Pancreas (tissue), 10 donors: ENCODE measurements around the gene FEM1A. TPM values are rescaled to one million over a fixed set of nuclear protein-coding genes. Genes with fewer than 3 reads are reported as not detected.
"Not testable (repeated sequence)": the region's sequence is repeated elsewhere in the genome, so short reads cannot be mapped to it uniquely, and the experiment has no call there.

Experiments used
- ATAC-seq, 4 donors: fragments of 200-7000 bp; cut with Tn5 transposase; one replicate each; pipeline versions ENCODE4 v1.8.0 to v1.9.1; 2020; ENCODE audit warnings: mild to moderate bottlenecking in 4 of 4, moderate library complexity in 4 of 4
- DNase-seq, 6 donors: peaks; one replicate each; pipeline ENCODE4 v3.0.0-alpha.2; 2020
- FAIRE-seq: peaks from 2 replicates; lab custom pipeline; 2012; peaks lifted over from hg19 to GRCh38; lab: Jason Lieb, UNC
- H3K27ac ChIP-seq, 4 donors: fragments of 200-600 bp; sonication (generic); 1 replicate in 3 of 4; 2 replicates in 1 of 4; pipeline versions ENCODE4 v1.5.0 to v1.8.0; 2020
- H3K27me3 ChIP-seq, 4 donors: fragments of 200-600 bp; one replicate each; pipeline ENCODE4 v1.8.0; 2021
- H3K36me3 ChIP-seq, 3 donors: fragments of 200-600 bp; sonication (generic) in 1 of 3; one replicate each; pipeline versions ENCODE4 v1.5.0 to v1.8.0; 2020 to 2021
- H3K4me1 ChIP-seq, 3 donors: fragments of 200-600 bp; one replicate each; pipeline ENCODE4 v1.8.0; 2021
- H3K4me3 ChIP-seq, 4 donors: fragments of 200-600 bp; sonication (generic) in 2 of 4; one replicate each; pipeline versions ENCODE4 v1.5.0 to v1.8.0; 2020 to 2021
- H3K9me3 ChIP-seq, 4 donors: fragments of 200-600 bp; one replicate each; pipeline ENCODE4 v1.8.0; 2021
- WGBS, 2 donors: extraction: QIAGEN DNeasy Blood & Tissue Kit; methylation state at CpG; one replicate each; pipeline ENCODE4 v1.1.7; 2013; 5-methylcytosine and 5-hydroxymethylcytosine counted together
- intact Hi-C, 3 donors: fragments of 100-400 bp; cut with DNase I; formaldehyde crosslinking; loops; one replicate each; pipeline versions ENCODE4 v1.11.1 to v1.14.2; 2022
- polyA plus RNA-seq, 2 donors: library from polyadenylated mRNA; stranded (reverse); fragments of 200-250 nt; gene quantifications; one replicate each; pipeline ENCODE4 v1.2.3, GENCODE V29; 2013
- total RNA-seq, 6 donors: library from RNA; stranded (reverse); fragmentation: NEBNext Ultra II Directional in 4 of 6; extraction: Animal tissue kit (Norgen Biotek cat#: 25700) in 4 of 6; gene quantifications; one replicate each; pipeline versions ENCODE4 v1.2.1 to v1.2.4, GENCODE V29; 2021 to 2023
- TF ChIP-seq, protein P1 (sequence below), 4 donors: fragments of 200-600 bp; sonication (generic) in 3 of 4; IDR thresholded peaks; one replicate each; pipeline versions ENCODE4 v1.5.0 to v1.8.0; 2021; ENCODE audit warnings: antibody characterized with exemption in 4 of 4
- donor health status: healthy with polysubstance abuse.
- donor health status: DM: no; HTN: no; CAD: no; lungs with moderate emphysema.
- donor health status: DM: no; HTN: no; CAD: no.
- donor health status: control.
- donor health status: control.
- donor health status: Bipolar disorder and iron deficiency.
- donor health status: DM: yes; HTN: yes; CAD: no.
- donor health status: DM: no; HTN: no; CAD: no.
- donor health status: DM: no; HTN: no; CAD: no.
- donor health status: DM: yes; HTN: yes; CAD: no.

Gene FEM1A
- total and polyA plus RNA-seq, 8 donors: 3.3 to 9.2 (median 5.9) TPM

GRCh38 chr19:4780860-4781259 lies 10.7 kb upstream of the FEM1A start:
- no peaks in the 10 kb centered on the region for H3K27me3 ChIP-seq
- no peaks in the 10 kb centered on the region for H3K9me3 ChIP-seq
- no peak for FAIRE-seq

DNA sequence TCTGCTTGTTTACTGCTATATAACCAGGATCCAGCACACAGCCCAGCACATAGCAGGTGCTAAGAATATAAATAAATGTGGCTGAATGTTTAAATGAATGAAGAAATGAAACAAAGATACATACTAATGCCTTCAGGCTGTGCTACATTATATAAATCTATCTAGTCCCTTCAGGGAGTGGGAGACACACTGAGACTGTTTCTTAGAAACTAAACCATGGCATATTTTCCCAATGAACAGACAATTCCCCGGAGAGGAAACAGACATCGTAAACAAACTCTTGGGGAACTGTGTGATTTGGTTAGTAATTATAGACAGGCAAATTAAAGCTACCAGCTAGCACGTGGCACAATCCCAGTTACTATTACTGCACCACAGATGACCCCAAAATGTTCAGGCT lies 9.7 kb upstream of the FEM1A start:
- DNase-seq (no peak), FAIRE-seq (no peak), ATAC-seq (no peak)
- Histone ChIP-seq H3K9me3 (no peaks in the 10 kb centered on the region), H3K4me1 (no peaks in the 10 kb centered on the region), H3K36me3 (no peaks in the 10 kb centered on the region), H3K27ac (no peak overlapping the region), H3K4me3 (no peak overlapping the region), H3K27me3 (no peaks in the 10 kb centered on the region)
- intact Hi-C loops: loop anchor here in 2 of 3 donors (10.0 kb wide), 1 partner anchor 47 kb away; no protein-coding TSS in a partner anchor
- WGBS, 2 donors: 53 to 55% methylated on average over 3 of the region's 3 CpGs
- TF ChIP-seq, protein P1, sequence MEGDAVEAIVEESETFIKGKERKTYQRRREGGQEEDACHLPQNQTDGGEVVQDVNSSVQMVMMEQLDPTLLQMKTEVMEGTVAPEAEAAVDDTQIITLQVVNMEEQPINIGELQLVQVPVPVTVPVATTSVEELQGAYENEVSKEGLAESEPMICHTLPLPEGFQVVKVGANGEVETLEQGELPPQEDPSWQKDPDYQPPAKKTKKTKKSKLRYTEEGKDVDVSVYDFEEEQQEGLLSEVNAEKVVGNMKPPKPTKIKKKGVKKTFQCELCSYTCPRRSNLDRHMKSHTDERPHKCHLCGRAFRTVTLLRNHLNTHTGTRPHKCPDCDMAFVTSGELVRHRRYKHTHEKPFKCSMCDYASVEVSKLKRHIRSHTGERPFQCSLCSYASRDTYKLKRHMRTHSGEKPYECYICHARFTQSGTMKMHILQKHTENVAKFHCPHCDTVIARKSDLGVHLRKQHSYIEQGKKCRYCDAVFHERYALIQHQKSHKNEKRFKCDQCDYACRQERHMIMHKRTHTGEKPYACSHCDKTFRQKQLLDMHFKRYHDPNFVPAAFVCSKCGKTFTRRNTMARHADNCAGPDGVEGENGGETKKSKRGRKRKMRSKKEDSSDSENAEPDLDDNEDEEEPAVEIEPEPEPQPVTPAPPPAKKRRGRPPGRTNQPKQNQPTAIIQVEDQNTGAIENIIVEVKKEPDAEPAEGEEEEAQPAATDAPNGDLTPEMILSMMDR (IDR thresholded peaks at IDR 0.05): no peak

More at GRCh38 chr19:4780860-4781259, 10.7 kb upstream of the FEM1A start:
- TF ChIP-seq, protein P1 (IDR thresholded peaks at IDR 0.05): no peak
- no peak overlapping the region for H3K4me3 ChIP-seq
- 68 to 77% methylated on average over 6 of the region's 6 CpGs for WGBS, 2 donors
- intact Hi-C loops: loop anchor here in 2 of 3 donors (10.0 kb wide), 1 partner anchor 46 kb away; no protein-coding TSS in a partner anchor
- no peak for DNase-seq
- no peak for ATAC-seq
- no peaks in the 10 kb centered on the region for H3K36me3 ChIP-seq
- no peak overlapping the region for H3K27ac ChIP-seq
- H3K4me1 ChIP-seq: no peaks in the 10 kb centered on the region

GRCh38 chr19:4786412-4787016 lies 5.0 kb upstream of the FEM1A start:
- not testable (repeated sequence) for H3K4me3 ChIP-seq, H3K4me1 ChIP-seq, H3K9me3 ChIP-seq, FAIRE-seq, ATAC-seq, H3K27me3 ChIP-seq, DNase-seq, H3K27ac ChIP-seq, H3K36me3 ChIP-seq
- WGBS, 2 donors: 56 to 64% methylated on average over 5 to 6 of the region's 6 CpGs
- intact Hi-C loops: loop anchor here (5.0 to 10.0 kb wide), 2 partner anchors 52 to 54 kb away; no protein-coding TSS in a partner anchor

- peak overlapping the region; percentile 69 to 94 (median 86) for H3K4me3 ChIP-seq
- H3K27me3 ChIP-seq, H3K9me3 ChIP-seq, intact Hi-C loops, FAIRE-seq: not testable (repeated sequence)
- H3K27ac ChIP-seq: peak overlapping the region; percentile 80 to 85 (median 82)
- peaks cover 16 to 30% (median 21%) of the 10 kb centered on the region in 3 donors for H3K4me1 ChIP-seq
- DNase-seq (peak in 5 of 6 donors; percentile 55 to 90 (median 68)), ATAC-seq (peak; percentile 0 to 7 (median 2))
- H3K36me3 ChIP-seq: peaks cover 0 to 15% (median 12%) of the 10 kb centered on the region in 3 donors
- WGBS, 2 donors: 5 to 12% methylated on average over 32 to 75 of the region's 75 CpGs
These were observed 708 bp downstream of the FEM1A start for GRCh38 chr19:4792019-4792865.

DNA sequence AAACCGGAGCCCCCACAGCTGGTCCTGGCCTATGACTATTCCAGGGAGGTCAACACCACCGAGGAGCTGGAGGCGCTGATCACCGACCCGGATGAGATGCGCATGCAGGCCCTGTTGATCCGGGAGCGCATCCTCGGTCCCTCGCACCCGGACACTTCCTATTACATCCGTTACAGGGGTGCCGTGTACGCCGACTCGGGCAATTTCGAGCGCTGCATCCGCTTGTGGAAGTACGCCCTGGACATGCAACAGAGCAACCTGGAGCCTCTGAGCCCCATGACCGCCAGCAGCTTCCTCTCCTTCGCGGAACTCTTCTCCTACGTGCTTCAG lies 1.3 kb downstream of the FEM1A start:
- Histone ChIP-seq H3K27ac (peak overlapping the region in 1 of 4 donors; percentile 80), H3K4me3 (peak overlapping the region in 3 of 4 donors; percentile 69 to 86 (median 86)), H3K36me3 (peaks cover 0 to 15% (median 12%) of the 10 kb centered on the region in 3 donors), H3K4me1 (peaks cover 16 to 30% (median 21%) of the 10 kb centered on the region in 3 donors)
- ATAC-seq, FAIRE-seq, H3K9me3 ChIP-seq, intact Hi-C loops, H3K27me3 ChIP-seq: not testable (repeated sequence)
- peak in 3 of 6 donors; percentile 48 to 85 (median 57) for DNase-seq
- 73% methylated on average over 23 to 24 of the region's 24 CpGs for WGBS, 2 donors

DNA sequence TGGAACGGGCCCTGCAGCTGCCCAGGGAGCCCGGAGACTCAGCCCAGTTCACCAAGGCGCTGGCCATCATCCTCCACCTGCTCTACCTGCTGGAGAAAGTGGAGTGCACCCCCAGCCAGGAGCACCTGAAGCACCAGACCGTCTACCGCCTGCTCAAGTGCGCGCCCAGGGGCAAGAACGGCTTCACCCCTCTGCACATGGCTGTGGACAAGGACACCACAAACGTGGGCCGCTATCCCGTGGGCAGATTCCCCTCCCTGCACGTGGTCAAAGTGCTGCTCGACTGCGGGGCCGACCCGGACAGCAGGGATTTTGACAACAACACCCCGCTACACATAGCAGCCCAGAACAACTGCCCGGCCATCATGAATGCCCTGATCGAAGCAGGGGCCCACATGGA lies 1.7 kb downstream of the FEM1A start:
- 69 to 74% methylated on average over 18 to 19 of the region's 19 CpGs for WGBS, 2 donors
- Histone ChIP-seq H3K4me3 (peak overlapping the region in 1 of 4 donors; percentile 69), H3K36me3 (peaks cover 0 to 15% (median 12%) of the 10 kb centered on the region in 3 donors), H3K4me1 (peaks cover 16 to 30% (median 21%) of the 10 kb centered on the region in 3 donors)
- FAIRE-seq, ATAC-seq, H3K27me3 ChIP-seq, intact Hi-C loops, H3K9me3 ChIP-seq, H3K27ac ChIP-seq: not testable (repeated sequence)
- DNase-seq: peak in 2 of 6 donors; percentile 46 to 79
